Measurements from ENCODE around the gene ZNF683. TPM values are rescaled to one million over a fixed set of nuclear protein-coding genes. Genes with fewer than 3 reads are reported as not detected.

The ZNF683 gene
- polyA plus RNA-seq, 1 donor (not counting 4 experiments of a cell fraction or from before 2014, with no cell fraction given), result not detected

DNA sequence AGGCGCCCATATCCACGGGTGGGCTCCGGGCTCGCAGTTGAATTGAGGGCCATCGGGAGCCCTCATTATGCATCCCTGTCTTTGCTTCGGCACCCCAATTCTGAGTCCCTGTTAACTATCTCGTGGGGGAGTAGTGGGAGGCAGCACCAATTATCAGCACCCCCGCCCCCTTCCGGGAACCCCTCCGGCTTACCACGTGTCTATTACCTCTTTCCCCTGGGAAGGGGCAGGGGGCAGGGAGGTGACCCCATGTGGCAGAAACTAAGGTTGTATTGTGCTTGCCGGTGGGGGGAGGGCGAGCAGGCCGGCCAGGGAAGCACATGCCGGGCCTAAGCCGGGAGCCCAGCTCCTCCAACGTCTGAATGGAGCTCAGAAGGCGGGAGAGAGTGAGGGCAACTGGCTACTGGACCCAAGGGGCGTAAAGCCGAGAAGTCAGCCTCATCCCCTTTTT, 39.1 kb upstream of the ZNF683 start:
- H4K20me1 ChIP-seq (ENCODE audit: control insufficient read depth, extremely low read depth, insufficient read depth, low read length), result peaks cover 6% of the 10 kb centered on the region
- H3K4me2 ChIP-seq (ENCODE audit: control insufficient read depth, extremely low read depth, insufficient read depth, low read depth, low read length), result no peak overlapping the region
- no peak overlapping the region for H3K27ac ChIP-seq (ENCODE audit: control insufficient read depth, insufficient read depth, low read length)
- no peaks in the 10 kb centered on the region for H3K9me3 ChIP-seq (ENCODE audit: control insufficient read depth, low read depth, low read length)
- H3K9me1 ChIP-seq (ENCODE audit: control insufficient read depth, extremely low read depth, insufficient read depth, low read length), result no peaks in the 10 kb centered on the region
- H3K4me1 ChIP-seq (ENCODE audit: control insufficient read depth, extremely low read depth, insufficient read depth, low read length), result no peaks in the 10 kb centered on the region
- FAIRE-seq (no peak), DNase-seq (ENCODE audit: low read depth, low spot score) (no peak)
- dilution Hi-C loops (cut with MboI; ENCODE audit: extremely low pct_ligation_motif_present, low sequenced_read_pairs), result no loop called here
- no peak overlapping the region for H3K9ac ChIP-seq (ENCODE audit: control insufficient read depth, extremely low read depth, insufficient read depth, low read length)
- TF ChIP-seq CTCF (optimal IDR thresholded peaks at IDR 0.05 in 1 of 3, IDR thresholded peaks at IDR 0.05 in 1 of 3, conservative IDR thresholded peaks at IDR 0.05 in 1 of 3; ENCODE audit: extremely low read depth in 1 of 3, insufficient read depth in 2 of 3, low read length in 3 of 3), result no peak
- TF ChIP-seq EZH2 (IDR thresholded peaks at IDR 0.05; ENCODE audit: low read length), result no peak
- peaks cover 72% of the 10 kb centered on the region for H3K27me3 ChIP-seq (ENCODE audit: control insufficient read depth, extremely low read depth, insufficient read depth, low read length)
- H3K79me2 ChIP-seq (ENCODE audit: control insufficient read depth, insufficient read depth, low read length), result no peaks in the 10 kb centered on the region
- H3K36me3 ChIP-seq (ENCODE audit: control insufficient read depth in 2 of 2, extremely low read depth in 1 of 2, insufficient read depth in 2 of 2, low read length in 2 of 2), result no peaks in the 10 kb centered on the region
- no peak overlapping the region for H3K4me3 ChIP-seq (ENCODE audit: control insufficient read depth in 2 of 3, extremely low read depth in 1 of 3, insufficient read depth in 2 of 3, low read depth in 1 of 3, low read length in 3 of 3)
- H2AFZ ChIP-seq (ENCODE audit: control insufficient read depth, low read length), result no peak overlapping the region

DNA sequence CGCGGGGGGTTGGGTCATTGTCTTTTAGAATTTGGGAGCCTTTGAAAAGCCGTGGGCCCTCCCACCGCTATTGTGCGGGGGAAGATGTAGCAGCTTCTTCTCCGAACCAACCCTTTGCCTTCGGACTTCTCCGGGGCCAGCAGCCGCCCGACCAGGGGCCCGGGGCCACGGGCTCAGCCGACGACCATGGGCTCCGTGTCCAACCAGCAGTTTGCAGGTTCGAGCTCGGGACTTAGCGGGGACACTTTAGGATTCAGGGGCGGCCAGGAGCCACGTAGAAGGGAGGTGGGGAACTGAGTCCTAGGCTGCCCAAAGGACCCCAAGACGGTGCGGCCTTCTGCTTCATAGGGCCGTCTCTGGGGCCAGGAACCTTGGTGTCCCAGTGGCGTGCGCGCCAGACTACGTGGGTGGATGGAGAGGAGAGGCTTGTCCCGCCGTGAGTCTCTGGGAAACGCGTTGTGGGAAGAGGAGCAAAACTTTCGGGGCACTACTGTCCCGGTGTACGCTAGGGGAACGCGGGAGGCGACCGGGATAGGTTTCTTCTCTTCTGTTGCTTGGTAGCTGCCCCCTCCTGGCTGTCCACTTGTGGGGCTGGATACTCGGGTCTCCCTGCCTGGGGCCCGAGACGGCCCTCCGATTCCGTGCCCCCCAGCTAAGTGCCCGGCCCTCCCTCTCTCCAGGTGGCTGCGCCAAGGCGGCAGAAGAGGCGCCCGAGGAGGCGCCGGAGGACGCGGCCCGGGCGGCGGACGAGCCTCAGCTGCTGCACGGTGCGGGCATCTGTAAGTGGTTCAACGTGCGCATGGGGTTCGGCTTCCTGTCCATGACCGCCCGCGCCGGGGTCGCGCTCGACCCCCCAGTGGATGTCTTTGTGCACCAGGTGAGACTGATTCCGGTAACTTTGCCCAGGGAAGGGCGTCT, 38.4 kb upstream of the ZNF683 start, which contains the start of gene LIN28A:
TSS of gene LIN28A (plus strand) at position 112 of the 918 bp plus-strand sequence. CDS start at position 187, 75 bp downstream.
- no peaks in the 10 kb centered on the region for H3K36me3 ChIP-seq (ENCODE audit: control insufficient read depth in 2 of 2, extremely low read depth in 1 of 2, insufficient read depth in 2 of 2, low read length in 2 of 2)
- TF ChIP-seq CTCF (optimal IDR thresholded peaks at IDR 0.05 in 1 of 3, IDR thresholded peaks at IDR 0.05 in 1 of 3, conservative IDR thresholded peaks at IDR 0.05 in 1 of 3; ENCODE audit: extremely low read depth in 1 of 3, insufficient read depth in 2 of 3, low read length in 3 of 3) (no peak), EZH2 (IDR thresholded peaks at IDR 0.05; ENCODE audit: low read length) (peak; percentile 99)
- no peaks in the 10 kb centered on the region for H3K79me2 ChIP-seq (ENCODE audit: control insufficient read depth, insufficient read depth, low read length)
- no peaks in the 10 kb centered on the region for H3K9me1 ChIP-seq (ENCODE audit: control insufficient read depth, extremely low read depth, insufficient read depth, low read length)
- no peak within 1 kb of the TSS for H3K9ac ChIP-seq (ENCODE audit: control insufficient read depth, extremely low read depth, insufficient read depth, low read length)
- H4K20me1 ChIP-seq (ENCODE audit: control insufficient read depth, extremely low read depth, insufficient read depth, low read length), result peaks cover 6% of the 10 kb centered on the region
- DNase-seq (ENCODE audit: low read depth, low spot score), result no peak
- H3K27me3 ChIP-seq (ENCODE audit: control insufficient read depth, extremely low read depth, insufficient read depth, low read length), result peaks cover 68% of the 10 kb centered on the region
- H3K4me2 ChIP-seq (ENCODE audit: control insufficient read depth, extremely low read depth, insufficient read depth, low read depth, low read length), result no peak within 1 kb of the TSS
- H3K9me3 ChIP-seq (ENCODE audit: control insufficient read depth, low read depth, low read length), result no peaks in the 10 kb centered on the region
- no peaks in the 10 kb centered on the region for H3K4me1 ChIP-seq (ENCODE audit: control insufficient read depth, extremely low read depth, insufficient read depth, low read length)
- dilution Hi-C loops (cut with MboI; ENCODE audit: extremely low pct_ligation_motif_present, low sequenced_read_pairs), result no loop called here
- H3K27ac ChIP-seq (ENCODE audit: control insufficient read depth, insufficient read depth, low read length), result no peak within 1 kb of the TSS
- FAIRE-seq, result no peak
- H3K4me3 ChIP-seq (ENCODE audit: control insufficient read depth in 2 of 3, extremely low read depth in 1 of 3, insufficient read depth in 2 of 3, low read depth in 1 of 3, low read length in 3 of 3), result no peak within 1 kb of the TSS
- no peak within 1 kb of the TSS for H2AFZ ChIP-seq (ENCODE audit: control insufficient read depth, low read length)
